ENCODE data around the gene CWC25. TPM values are rescaled to one million over a fixed set of nuclear protein-coding genes. Genes with fewer than 3 reads are reported as not detected.
A peak's percentile ranks its signal among the peaks of the same experiment; 100 is the strongest.

The CWC25 gene
- total and polyA plus RNA-seq, 9 of the 15 experiments (the other 6 are each of a cell fraction or from before 2014, with no cell fraction given), result 16.5 to 27.4 (median 23.0) TPM

- TF ChIP-seq TBL1XR1 (IDR thresholded peaks at IDR 0.05; ENCODE audit: low read length in 2 of 2) (peak in 1 of 2 experiments; percentile 85; a peak in 1 of 4 replicates), FOXK2 (conservative IDR thresholded peaks at IDR 0.05 in 1 of 2, IDR thresholded peaks at IDR 0.05 in 1 of 2; ENCODE audit: low read depth in 2 of 2) (peak in 1 of 2 experiments; percentile 62; a peak in 2 of 4 replicates), HBP1 (CRISPR knock-in tag; IDR thresholded peaks at IDR 0.05) (no peak), MBD2 (IDR thresholded peaks at IDR 0.05; ENCODE audit: borderline replicate concordance, low read depth) (no peak), DLX4 (CRISPR knock-in tag; IDR thresholded peaks at IDR 0.05) (no peak), ATF7 (IDR thresholded peaks at IDR 0.05) (peak; percentile 59), ZNF3 (CRISPR knock-in tag; IDR thresholded peaks at IDR 0.05) (no peak), POLR2H (tag; IDR thresholded peaks at IDR 0.05; ENCODE audit: low read depth) (peak; percentile 100), ZNF316 (IDR thresholded peaks at IDR 0.05) (peak; percentile 99), ZNF740 (CRISPR knock-in tag; IDR thresholded peaks at IDR 0.05) (no peak), ZNF740 (tag; IDR thresholded peaks at IDR 0.05) (peak in 1 of 2 experiments; percentile 89; a peak in 2 of 4 replicates), DMBX1 (CRISPR knock-in tag; IDR thresholded peaks at IDR 0.05; ENCODE audit: borderline replicate concordance) (no peak), CBX2 (IDR thresholded peaks at IDR 0.05; ENCODE audit: insufficient read depth, low read length, poor library complexity, severe bottlenecking) (no peak), ZNF280B (CRISPR knock-in tag; IDR thresholded peaks at IDR 0.05) (no peak), MNT (conservative IDR thresholded peaks at IDR 0.05) (no peak; a peak in 1 of 4 replicates), HEY1 (CRISPR knock-in tag; IDR thresholded peaks at IDR 0.05; ENCODE audit: borderline replicate concordance) (no peak), RUNX1 (IDR thresholded peaks at IDR 0.05; ENCODE audit: low read depth) (no peak), BRF1 (IDR thresholded peaks at IDR 0.05; ENCODE audit: borderline replicate concordance, extremely low read depth, insufficient read length) (peak; percentile 13)
- TF ChIP-seq, protein P1, sequence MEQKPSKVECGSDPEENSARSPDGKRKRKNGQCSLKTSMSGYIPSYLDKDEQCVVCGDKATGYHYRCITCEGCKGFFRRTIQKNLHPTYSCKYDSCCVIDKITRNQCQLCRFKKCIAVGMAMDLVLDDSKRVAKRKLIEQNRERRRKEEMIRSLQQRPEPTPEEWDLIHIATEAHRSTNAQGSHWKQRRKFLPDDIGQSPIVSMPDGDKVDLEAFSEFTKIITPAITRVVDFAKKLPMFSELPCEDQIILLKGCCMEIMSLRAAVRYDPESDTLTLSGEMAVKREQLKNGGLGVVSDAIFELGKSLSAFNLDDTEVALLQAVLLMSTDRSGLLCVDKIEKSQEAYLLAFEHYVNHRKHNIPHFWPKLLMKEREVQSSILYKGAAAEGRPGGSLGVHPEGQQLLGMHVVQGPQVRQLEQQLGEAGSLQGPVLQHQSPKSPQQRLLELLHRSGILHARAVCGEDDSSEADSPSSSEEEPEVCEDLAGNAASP (IDR thresholded peaks at IDR 0.05), result no peak
Observed at GRCh38 chr17:38867179-38867967, 42.3 kb upstream of the CWC25 start (continued).

Data from K562 (cell line).